Stimulated activated CD4-positive, alpha-beta T cell treated with anti-CD3 and anti-CD28 coated beads, Interleukin-12 subunit alpha, Interleukin-12 subunit beta, amount 100 ng/mL, for 48 hours (primary cell): Measurements from ENCODE around the gene HIP1.
"Not testable (repeated sequence)": the region's sequence is repeated elsewhere in the genome, so short reads cannot be mapped to it uniquely, and the experiment has no call there.

Experiments
- DNase-seq, 3 donors: peaks; one replicate each; pipeline ENCODE4 v3.0.0-alpha.2; 2020; ENCODE audit warnings: low read depth in 2 of 3, low spot score in 1 of 3

HIP1 gene

GRCh38 chr7:75583255-75583654 is 155.5 kb downstream of the HIP1 start:
- no peak for DNase-seq

GRCh38 chr7:75579899-75580298 is 158.8 kb downstream of the HIP1 start:
- no peak for DNase-seq

GRCh38 chr7:75578081-75578480 is 160.7 kb downstream of the HIP1 start:
- no peak for DNase-seq

GRCh38 chr7:75575488-75576121 is 163.1 kb downstream of the HIP1 start:
- DNase-seq = no peak

GRCh38 chr7:75573477-75574019 is 165.2 kb downstream of the HIP1 start:
- DNase-seq = no peak

GRCh38 chr7:75572814-75573213 is 165.9 kb downstream of the HIP1 start:
- no peak for DNase-seq

GRCh38 chr7:75572396-75572795 is 166.3 kb downstream of the HIP1 start:
- DNase-seq = no peak

- DNase-seq = no peak
Measured at GRCh38 chr7:75571209-75571608, 167.5 kb downstream of the HIP1 start.

- not testable (repeated sequence) for DNase-seq
Measured at GRCh38 chr7:75569629-75570282, 169.0 kb downstream of the HIP1 start.

- DNase-seq = no peak
Measured at GRCh38 chr7:75567948-75568595, 170.7 kb downstream of the HIP1 start.

- no peak for DNase-seq
Measured at GRCh38 chr7:75565132-75565837, 173.5 kb downstream of the HIP1 start.

- no peak for DNase-seq
Measured at GRCh38 chr7:75563171-75563570, 175.6 kb downstream of the HIP1 start.

GRCh38 chr7:75559976-75560365 is 178.8 kb downstream of the HIP1 start:
- no peak for DNase-seq

- no peak for DNase-seq
Measured at GRCh38 chr7:75559355-75559975, 179.3 kb downstream of the HIP1 start.

- DNase-seq = not testable (repeated sequence)
Measured at GRCh38 chr7:75556835-75557234, 181.9 kb downstream of the HIP1 start.

GRCh38 chr7:75555736-75556135 is 183.0 kb downstream of the HIP1 start:
- DNase-seq = no peak

- no peak for DNase-seq
Measured at GRCh38 chr7:75546237-75547015, 192.3 kb downstream of the HIP1 start.

GRCh38 chr7:75537731-75538130 is 201.0 kb downstream of the HIP1 start:
- DNase-seq = no peak

GRCh38 chr7:75536940-75537538 is 201.7 kb downstream of the HIP1 start:
- DNase-seq = no peak

GRCh38 chr7:75536491-75536890 is 202.2 kb downstream of the HIP1 start:
- DNase-seq = no peak
